Astrocyte (in vitro differentiated cells and primary cell): ENCODE measurements around the gene TNPO1. TPM values are rescaled to one million over a fixed set of nuclear protein-coding genes. Genes with fewer than 3 reads are reported as not detected.
"Not testable (repeated sequence)": the region's sequence is repeated elsewhere in the genome, so short reads cannot be mapped to it uniquely, and the experiment has no call there.

Source experiments
- DNase-seq: peaks from one replicate; pipeline ENCODE4 v3.0.0-alpha.2; 2010; ENCODE audit warnings: low read depth
- FAIRE-seq: peaks from 2 replicates; lab custom pipeline; 2011; peaks lifted over from hg19 to GRCh38; lab: Jason Lieb, UNC
- H2AFZ ChIP-seq: 2 replicates; pipeline ENCODE4 v1.6.0; 2012; ENCODE audit warnings: low read depth, low read length, inconsistent platforms
- H3K27ac ChIP-seq: 2 replicates; pipeline ENCODE4 v1.5.1; 2011; ENCODE audit warnings: low read depth, low read length, inconsistent platforms
- H3K27me3 ChIP-seq: 2 replicates; pipeline ENCODE4 v1.6.0; 2011; ENCODE audit warnings: low read length, inconsistent platforms; ENCODE audit not compliant: insufficient read depth
- H3K36me3 ChIP-seq: 2 replicates; pipeline ENCODE4 v1.5.1; 2011; ENCODE audit warnings: low read length, inconsistent platforms; ENCODE audit not compliant: insufficient read depth
- H3K4me1 ChIP-seq: 2 replicates; pipeline ENCODE4 v1.5.1; 2011; ENCODE audit warnings: low read length, inconsistent platforms; ENCODE audit not compliant: insufficient read depth
- H3K4me2 ChIP-seq: 2 replicates; pipeline ENCODE4 v1.6.0; 2012; ENCODE audit warnings: low read length, inconsistent platforms
- H3K4me3 ChIP-seq: 2 replicates; pipeline ENCODE4 v1.5.1; 2011; ENCODE audit warnings: low read depth, mild to moderate bottlenecking, low read length, inconsistent platforms; ENCODE audit not compliant: insufficient read depth
- H3K79me2 ChIP-seq: 2 replicates; pipeline ENCODE4 v1.6.0; 2012; ENCODE audit warnings: mild to moderate bottlenecking, low read length, inconsistent platforms; ENCODE audit not compliant: insufficient read depth
- H3K9ac ChIP-seq: 2 replicates; pipeline ENCODE4 v1.6.0; 2012; ENCODE audit warnings: mild to moderate bottlenecking, low read length, inconsistent platforms
- H3K9me3 ChIP-seq: 2 replicates; pipeline ENCODE4 v1.5.1; 2012; ENCODE audit warnings: low read depth, mild to moderate bottlenecking, low read length, inconsistent platforms; ENCODE audit not compliant: insufficient read depth
- H4K20me1 ChIP-seq: 2 replicates; pipeline ENCODE4 v1.6.0; 2012; ENCODE audit warnings: low read length, inconsistent platforms; ENCODE audit not compliant: insufficient read depth
- H3K27ac Mint-ChIP-seq: one replicate; pipeline ENCODE4 v1.8.0; 2021; ENCODE audit warnings: mild to moderate bottlenecking, mixed read lengths; ENCODE audit not compliant: unreplicated experiment
- H3K27me3 Mint-ChIP-seq: one replicate; pipeline ENCODE4 v1.8.0; 2021; ENCODE audit warnings: low read depth, mixed read lengths; ENCODE audit not compliant: unreplicated experiment
- H3K36me3 Mint-ChIP-seq: one replicate; pipeline ENCODE4 v1.8.0; 2021; ENCODE audit warnings: low read depth, mixed read lengths; ENCODE audit not compliant: unreplicated experiment
- H3K4me1 Mint-ChIP-seq: one replicate; pipeline ENCODE4 v1.8.0; 2021; ENCODE audit warnings: low read depth, mixed read lengths; ENCODE audit not compliant: unreplicated experiment
- H3K4me3 Mint-ChIP-seq: one replicate; pipeline ENCODE4 v1.8.0; 2021; ENCODE audit warnings: mild to moderate bottlenecking, moderate library complexity, mixed read lengths; ENCODE audit not compliant: unreplicated experiment
- H3K9me3 Mint-ChIP-seq: one replicate; pipeline ENCODE4 v1.8.0; 2021; ENCODE audit warnings: mild to moderate bottlenecking, mixed read lengths; ENCODE audit not compliant: unreplicated experiment
- EZH2 ChIP-seq: IDR thresholded peaks from 2 replicates; pipeline ENCODE4 v1.6.1; 2012; ENCODE audit warnings: mild to moderate bottlenecking, low read length, inconsistent platforms; ENCODE audit not compliant: insufficient read depth
- total RNA-seq: library from RNA; stranded (reverse); gene quantifications from 2 replicates; pipeline ENCODE4 v1.2.1, GENCODE V29; 2021
- TF ChIP-seq, protein P1 (sequence below): IDR thresholded peaks from 2 replicates; pipeline ENCODE4 v1.5.1; 2011; ENCODE audit warnings: low read depth, mild to moderate bottlenecking, inconsistent platforms, low read length, moderate library complexity; ENCODE audit not compliant: insufficient read depth

TNPO1 gene
- total RNA-seq, 1 donor from 2014 or later, result 184 TPM

DNA sequence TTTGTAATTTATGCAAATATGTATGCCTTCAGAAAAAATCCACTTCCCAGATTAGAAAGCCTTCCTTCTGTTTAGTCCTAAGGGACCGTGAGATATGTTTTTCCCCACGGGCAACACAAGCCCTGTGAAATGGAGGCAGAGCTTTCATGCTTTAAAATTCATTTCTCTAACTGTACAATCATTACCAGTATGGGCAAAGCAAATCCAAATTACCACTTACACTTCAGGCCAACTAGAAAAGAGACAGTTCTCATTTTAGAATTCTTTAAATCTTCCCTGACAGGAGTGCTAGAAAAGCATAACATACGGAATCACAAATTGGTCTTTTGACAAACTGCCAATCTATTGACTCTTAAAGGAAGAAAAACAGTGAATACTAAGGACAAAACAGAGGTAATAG is 20.5 kb upstream of the TNPO1 start:
- TF ChIP-seq EZH2, result no peak
- TF ChIP-seq, protein P1, sequence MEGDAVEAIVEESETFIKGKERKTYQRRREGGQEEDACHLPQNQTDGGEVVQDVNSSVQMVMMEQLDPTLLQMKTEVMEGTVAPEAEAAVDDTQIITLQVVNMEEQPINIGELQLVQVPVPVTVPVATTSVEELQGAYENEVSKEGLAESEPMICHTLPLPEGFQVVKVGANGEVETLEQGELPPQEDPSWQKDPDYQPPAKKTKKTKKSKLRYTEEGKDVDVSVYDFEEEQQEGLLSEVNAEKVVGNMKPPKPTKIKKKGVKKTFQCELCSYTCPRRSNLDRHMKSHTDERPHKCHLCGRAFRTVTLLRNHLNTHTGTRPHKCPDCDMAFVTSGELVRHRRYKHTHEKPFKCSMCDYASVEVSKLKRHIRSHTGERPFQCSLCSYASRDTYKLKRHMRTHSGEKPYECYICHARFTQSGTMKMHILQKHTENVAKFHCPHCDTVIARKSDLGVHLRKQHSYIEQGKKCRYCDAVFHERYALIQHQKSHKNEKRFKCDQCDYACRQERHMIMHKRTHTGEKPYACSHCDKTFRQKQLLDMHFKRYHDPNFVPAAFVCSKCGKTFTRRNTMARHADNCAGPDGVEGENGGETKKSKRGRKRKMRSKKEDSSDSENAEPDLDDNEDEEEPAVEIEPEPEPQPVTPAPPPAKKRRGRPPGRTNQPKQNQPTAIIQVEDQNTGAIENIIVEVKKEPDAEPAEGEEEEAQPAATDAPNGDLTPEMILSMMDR, result no peak

DNA sequence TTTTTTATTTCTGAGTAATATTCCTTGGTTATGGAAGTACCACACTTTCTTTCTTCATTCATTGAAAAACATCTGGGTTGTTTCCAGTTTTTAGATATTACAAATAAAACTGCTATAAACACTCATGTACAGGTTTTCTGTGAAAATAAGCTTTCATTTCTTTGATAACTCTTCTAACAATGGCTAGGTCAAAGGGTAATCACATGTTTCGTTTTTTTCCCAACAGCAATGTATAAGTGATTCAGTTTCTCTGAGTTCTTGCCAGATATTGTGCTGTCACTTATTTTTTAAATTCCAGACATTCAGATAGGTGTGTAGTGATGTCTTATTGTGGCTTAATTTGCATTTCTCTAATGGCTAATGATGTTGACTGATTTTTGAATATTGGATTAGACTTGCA is 16.7 kb upstream of the TNPO1 start:
- no peaks in the 10 kb centered on the region for H3K4me1 Mint-ChIP-seq
- H3K36me3 ChIP-seq, result no peaks in the 10 kb centered on the region
- no peaks in the 10 kb centered on the region for H3K79me2 ChIP-seq
- H4K20me1 ChIP-seq, result no peaks in the 10 kb centered on the region
- no peak overlapping the region for H3K27ac ChIP-seq
- H3K4me1 ChIP-seq, result no peaks in the 10 kb centered on the region
- peaks cover 5% of the 10 kb centered on the region for H3K27me3 Mint-ChIP-seq
- TF ChIP-seq, protein P1, result no peak
- TF ChIP-seq EZH2, result no peak
- H3K4me3 ChIP-seq, result no peak overlapping the region
- H2AFZ ChIP-seq, result no peak overlapping the region
- no peaks in the 10 kb centered on the region for H3K9me3 ChIP-seq
- DNase-seq (no peak), FAIRE-seq (no peak)
- no peak overlapping the region for H3K4me3 Mint-ChIP-seq
- H3K27me3 ChIP-seq, result no peaks in the 10 kb centered on the region
- no peaks in the 10 kb centered on the region for H3K36me3 Mint-ChIP-seq
- H3K4me2 ChIP-seq, result no peak overlapping the region
- H3K9ac ChIP-seq, result no peak overlapping the region
- H3K9me3 Mint-ChIP-seq, result peaks cover 2% of the 10 kb centered on the region
- H3K27ac Mint-ChIP-seq, result no peak overlapping the region

More for the DNA sequence above, 20.5 kb upstream of the TNPO1 start:
- Mint-ChIP-seq H3K4me3 (no peak overlapping the region), H3K4me1 (no peaks in the 10 kb centered on the region), H3K27me3 (no peaks in the 10 kb centered on the region), H3K27ac (no peak overlapping the region), H3K36me3 (no peaks in the 10 kb centered on the region), H3K9me3 (no peaks in the 10 kb centered on the region)
- H3K4me3 ChIP-seq, result no peak overlapping the region
- DNase-seq, result no peak
- FAIRE-seq, result no peak
- H4K20me1 ChIP-seq, result no peaks in the 10 kb centered on the region
- no peaks in the 10 kb centered on the region for H3K9me3 ChIP-seq
- no peaks in the 10 kb centered on the region for H3K36me3 ChIP-seq
- no peaks in the 10 kb centered on the region for H3K4me1 ChIP-seq
- H3K4me2 ChIP-seq, result no peak overlapping the region
- no peak overlapping the region for H3K27ac ChIP-seq
- H3K9ac ChIP-seq, result no peak overlapping the region
- no peak overlapping the region for H2AFZ ChIP-seq
- no peaks in the 10 kb centered on the region for H3K27me3 ChIP-seq
- no peaks in the 10 kb centered on the region for H3K79me2 ChIP-seq

DNA sequence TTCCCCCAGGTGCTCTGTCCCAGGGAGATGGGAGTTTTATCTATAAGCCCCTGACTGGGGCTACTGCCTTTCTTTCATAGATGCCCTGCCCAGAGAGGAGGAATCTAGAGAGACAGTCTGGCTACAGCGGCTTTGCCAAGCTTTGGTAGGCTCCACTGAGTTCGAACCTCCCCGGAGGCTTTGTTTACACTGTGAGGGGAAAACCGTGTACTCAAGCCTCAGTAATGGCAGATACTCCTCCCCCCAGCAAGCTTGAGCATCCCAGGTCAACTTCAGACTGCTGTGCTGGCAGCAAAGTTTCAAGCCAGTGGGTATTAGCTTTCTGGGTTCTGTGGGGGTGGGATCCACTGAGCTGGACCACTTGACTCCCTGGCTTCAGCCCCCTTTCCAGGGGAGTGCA is 7.8 kb upstream of the TNPO1 start:
- H3K4me1 Mint-ChIP-seq, H3K9me3 ChIP-seq, H3K4me3 ChIP-seq, H3K4me2 ChIP-seq, H3K27me3 ChIP-seq, H3K36me3 Mint-ChIP-seq, H4K20me1 ChIP-seq, H3K36me3 ChIP-seq, H3K4me1 ChIP-seq, H3K27me3 Mint-ChIP-seq, H2AFZ ChIP-seq, H3K27ac Mint-ChIP-seq, H3K79me2 ChIP-seq, H3K4me3 Mint-ChIP-seq, H3K27ac ChIP-seq, H3K9ac ChIP-seq, FAIRE-seq, DNase-seq: not testable (repeated sequence)
- peaks cover 21% of the 10 kb centered on the region for H3K9me3 Mint-ChIP-seq
